ENCODE results near the gene POLR3GL.

- TF ChIP-seq POLR2A (IDR thresholded peaks at IDR 0.05) = peak in 2 of 4 donors; percentile 67 to 89
- TF ChIP-seq, protein P1, sequence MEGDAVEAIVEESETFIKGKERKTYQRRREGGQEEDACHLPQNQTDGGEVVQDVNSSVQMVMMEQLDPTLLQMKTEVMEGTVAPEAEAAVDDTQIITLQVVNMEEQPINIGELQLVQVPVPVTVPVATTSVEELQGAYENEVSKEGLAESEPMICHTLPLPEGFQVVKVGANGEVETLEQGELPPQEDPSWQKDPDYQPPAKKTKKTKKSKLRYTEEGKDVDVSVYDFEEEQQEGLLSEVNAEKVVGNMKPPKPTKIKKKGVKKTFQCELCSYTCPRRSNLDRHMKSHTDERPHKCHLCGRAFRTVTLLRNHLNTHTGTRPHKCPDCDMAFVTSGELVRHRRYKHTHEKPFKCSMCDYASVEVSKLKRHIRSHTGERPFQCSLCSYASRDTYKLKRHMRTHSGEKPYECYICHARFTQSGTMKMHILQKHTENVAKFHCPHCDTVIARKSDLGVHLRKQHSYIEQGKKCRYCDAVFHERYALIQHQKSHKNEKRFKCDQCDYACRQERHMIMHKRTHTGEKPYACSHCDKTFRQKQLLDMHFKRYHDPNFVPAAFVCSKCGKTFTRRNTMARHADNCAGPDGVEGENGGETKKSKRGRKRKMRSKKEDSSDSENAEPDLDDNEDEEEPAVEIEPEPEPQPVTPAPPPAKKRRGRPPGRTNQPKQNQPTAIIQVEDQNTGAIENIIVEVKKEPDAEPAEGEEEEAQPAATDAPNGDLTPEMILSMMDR (IDR thresholded peaks at IDR 0.05) = peak in 1 of 6 experiments; percentile 34
- TF ChIP-seq POLR2AphosphoS5 (IDR thresholded peaks at IDR 0.05) = peak; percentile 90 to 98
Measured at GRCh38 chr1:145978854-145979745, 14.6 kb downstream of the POLR3GL start.

Data from upper lobe of left lung (tissue), 4 donors.